NT2/D1 (cell line): Measurements from ENCODE around the gene UPB1.

Source experiments
- DNase-seq: peaks from one replicate; pipeline ENCODE4 v3.0.0-alpha.2; 2011; ENCODE audit warnings: low read depth, low spot score
- H3K27me3 ChIP-seq: 2 replicates; pipeline ENCODE4 v1.6.0; 2011; ENCODE audit warnings: mild to moderate bottlenecking; ENCODE audit not compliant: insufficient read length, insufficient read depth
- H3K36me3 ChIP-seq: 2 replicates; pipeline ENCODE4 v1.6.1; 2011; ENCODE audit warnings: mild to moderate bottlenecking, low read length, mixed read lengths; ENCODE audit not compliant: insufficient read depth, insufficient read length
- H3K4me1 ChIP-seq: 2 replicates; pipeline ENCODE4 v1.5.1; 2011; ENCODE audit not compliant: insufficient read depth, insufficient read length
- H3K4me3 ChIP-seq: 2 replicates; pipeline ENCODE4 v1.5.1; 2011; ENCODE audit warnings: low read depth; ENCODE audit not compliant: insufficient read length
- H3K9ac ChIP-seq: 2 replicates; pipeline ENCODE4 v1.6.0; 2011; ENCODE audit warnings: low read depth; ENCODE audit not compliant: insufficient read length
- H3K9me3 ChIP-seq: 2 replicates; pipeline ENCODE4 v1.5.1; 2011; ENCODE audit warnings: mild to moderate bottlenecking, low read length; ENCODE audit not compliant: insufficient read depth
- SUZ12 ChIP-seq: IDR thresholded peaks from 2 replicates; pipeline ENCODE4 v1.6.1; 2011; ENCODE audit not compliant: insufficient read length, insufficient read depth; ENCODE audit errors: extremely low read depth
- YY1 ChIP-seq: IDR thresholded peaks from 2 replicates; pipeline ENCODE4 v1.6.1; 2011; ENCODE audit not compliant: insufficient read length, insufficient read depth
- ZNF274 ChIP-seq: IDR thresholded peaks from 2 replicates; pipeline ENCODE4 v1.6.1; 2011; ENCODE audit warnings: mild to moderate bottlenecking, low read depth, low read length

The UPB1 gene

DNA sequence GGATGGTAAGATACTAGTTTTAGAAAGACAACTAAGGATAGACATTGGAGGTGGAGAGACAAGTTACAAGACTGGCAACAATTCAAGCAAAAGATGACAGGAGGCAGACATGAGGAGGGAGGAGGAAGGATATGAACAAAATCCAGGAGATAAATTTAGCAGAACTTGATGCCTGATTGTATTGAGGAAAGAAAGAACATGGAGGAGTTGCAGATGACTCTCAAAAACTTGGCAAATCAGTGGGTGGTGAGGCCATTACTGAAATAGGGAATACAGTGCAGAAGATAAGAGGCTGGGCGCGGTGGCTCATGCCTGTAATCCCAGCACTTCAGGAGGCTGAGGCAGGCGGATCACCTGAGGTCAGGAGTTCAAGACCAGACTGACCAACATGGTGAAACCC lies 2.7 kb upstream of the UPB1 start:
- Histone ChIP-seq H3K4me3 (no peak overlapping the region), H3K36me3 (no peaks in the 10 kb centered on the region), H3K4me1 (peaks cover 3% of the 10 kb centered on the region), H3K27me3 (peaks cover 52% of the 10 kb centered on the region), H3K9ac (no peak overlapping the region), H3K9me3 (no peaks in the 10 kb centered on the region)
- DNase-seq, result no peak
- no peak for TF ChIP-seq SUZ12
- TF ChIP-seq ZNF274, result no peak
- no peak for TF ChIP-seq YY1

DNA sequence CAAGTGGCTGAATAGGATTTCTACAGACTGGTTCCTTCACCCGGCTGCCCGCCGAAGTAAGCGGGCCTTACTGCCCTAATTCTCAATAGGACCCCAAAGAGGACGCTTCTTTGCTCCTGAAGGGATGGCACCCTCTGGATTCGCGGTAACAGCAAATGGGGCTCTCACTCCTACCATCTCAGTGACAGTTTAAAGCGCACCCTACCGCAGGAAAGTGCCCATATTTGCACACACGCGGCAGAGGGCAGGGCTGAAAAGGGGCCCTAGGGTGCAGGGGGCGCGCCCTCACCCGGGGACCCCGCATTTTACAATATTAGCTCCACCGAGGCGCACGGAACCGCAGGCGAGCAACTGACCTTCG lies 985 bp upstream of the UPB1 start:
- Histone ChIP-seq H3K9me3 (no peaks in the 10 kb centered on the region), H3K9ac (peak overlapping the region; percentile 76), H3K27me3 (peaks cover 62% of the 10 kb centered on the region), H3K4me1 (peaks cover 3% of the 10 kb centered on the region), H3K4me3 (peak overlapping the region; percentile 40), H3K36me3 (no peaks in the 10 kb centered on the region)
- TF ChIP-seq ZNF274, result no peak
- TF ChIP-seq YY1, result no peak
- TF ChIP-seq SUZ12, result peak; percentile 2
- DNase-seq, result no peak

DNA sequence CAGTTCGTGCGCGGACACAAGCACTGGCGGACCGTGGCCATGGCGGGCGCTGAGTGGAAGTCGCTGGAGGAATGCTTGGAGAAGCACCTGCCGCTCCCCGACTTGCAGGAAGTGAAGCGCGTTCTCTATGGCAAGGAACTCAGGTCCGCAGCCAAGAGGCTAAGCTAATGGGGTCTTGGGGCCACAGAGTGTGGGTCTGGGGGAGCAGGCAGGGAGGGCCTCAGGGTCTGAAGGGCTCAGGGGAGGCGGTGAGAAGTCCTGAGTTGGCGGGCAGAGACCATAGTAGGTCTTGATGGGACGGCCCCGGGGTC lies 188 bp downstream of the UPB1 start:
- Histone ChIP-seq H3K9ac (no peak overlapping the region), H3K27me3 (peaks cover 62% of the 10 kb centered on the region), H3K4me3 (no peak overlapping the region), H3K36me3 (no peaks in the 10 kb centered on the region), H3K9me3 (no peaks in the 10 kb centered on the region), H3K4me1 (peaks cover 3% of the 10 kb centered on the region)
- DNase-seq, result no peak
- no peak for TF ChIP-seq YY1
- TF ChIP-seq ZNF274, result no peak
- no peak for TF ChIP-seq SUZ12

DNA sequence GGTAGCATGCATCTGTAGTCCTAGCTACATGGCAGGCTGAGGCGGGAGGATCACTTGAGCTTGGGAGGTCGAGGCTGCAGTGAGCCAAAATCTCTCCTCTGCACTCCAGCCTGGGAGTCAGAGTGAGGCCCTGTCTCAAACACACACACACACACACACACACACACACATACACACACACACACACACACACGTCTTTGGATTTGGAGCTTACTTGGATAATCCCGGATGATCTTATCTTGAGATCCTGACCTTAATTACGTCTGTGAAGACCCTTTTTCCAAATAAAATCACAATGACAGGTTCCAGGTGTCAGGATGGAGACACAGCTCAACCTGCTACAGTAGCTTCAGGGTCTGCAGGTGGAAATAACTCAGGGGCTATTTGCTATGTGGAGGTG lies 1.1 kb downstream of the UPB1 start:
- no peak for DNase-seq
- Histone ChIP-seq H3K4me3 (no peak overlapping the region), H3K9ac (no peak overlapping the region), H3K36me3 (no peaks in the 10 kb centered on the region), H3K27me3 (peaks cover 62% of the 10 kb centered on the region), H3K9me3 (no peaks in the 10 kb centered on the region), H3K4me1 (peaks cover 3% of the 10 kb centered on the region)
- no peak for TF ChIP-seq ZNF274
- no peak for TF ChIP-seq SUZ12
- no peak for TF ChIP-seq YY1

DNA sequence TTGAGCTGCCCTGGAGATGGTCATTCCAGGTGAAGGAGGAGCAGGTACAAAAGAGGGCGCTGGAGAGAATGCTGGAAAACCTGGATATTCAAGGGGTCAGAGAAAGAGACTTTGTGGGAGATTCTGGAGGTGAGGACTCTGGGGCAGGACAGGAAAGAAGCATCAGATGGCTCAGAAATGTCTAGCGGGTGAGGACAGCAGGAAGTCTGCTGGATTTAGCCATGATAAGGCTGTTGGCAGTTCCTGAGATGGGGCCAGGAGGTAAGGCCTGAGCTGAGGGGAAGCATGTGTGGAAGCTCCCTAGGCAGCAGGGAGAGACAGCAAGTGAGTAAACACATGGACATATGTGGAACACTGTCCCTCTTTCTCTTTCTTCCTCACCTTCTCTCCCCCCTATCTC lies 1.5 kb downstream of the UPB1 start:
- Histone ChIP-seq H3K27me3 (peaks cover 61% of the 10 kb centered on the region), H3K4me3 (no peak overlapping the region), H3K36me3 (no peaks in the 10 kb centered on the region), H3K9me3 (no peaks in the 10 kb centered on the region), H3K4me1 (peaks cover 3% of the 10 kb centered on the region), H3K9ac (no peak overlapping the region)
- no peak for TF ChIP-seq YY1
- TF ChIP-seq SUZ12, result no peak
- TF ChIP-seq ZNF274, result no peak
- DNase-seq, result no peak

DNA sequence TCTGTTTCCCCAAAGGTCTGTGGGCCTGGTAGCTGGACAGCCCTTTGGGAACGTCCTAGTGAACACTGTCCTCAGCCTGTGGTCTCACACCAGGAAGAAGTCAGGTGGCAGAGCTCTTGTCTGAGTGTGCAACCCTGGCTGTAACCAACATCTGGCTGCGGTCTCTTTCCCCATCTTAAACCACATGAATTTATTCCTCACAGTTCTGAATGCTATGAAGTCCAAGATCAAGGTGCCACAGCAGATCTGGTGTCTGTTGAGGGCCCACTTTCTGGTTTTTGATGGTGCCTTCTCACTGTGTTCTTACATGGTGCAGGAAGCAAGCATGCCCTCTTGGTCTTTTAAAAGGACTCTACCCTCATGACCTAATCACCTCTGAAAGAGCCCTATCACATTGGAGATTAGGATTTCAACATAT lies 2.7 kb downstream of the UPB1 start:
- H3K4me1 ChIP-seq, result peaks cover 3% of the 10 kb centered on the region

DNA sequence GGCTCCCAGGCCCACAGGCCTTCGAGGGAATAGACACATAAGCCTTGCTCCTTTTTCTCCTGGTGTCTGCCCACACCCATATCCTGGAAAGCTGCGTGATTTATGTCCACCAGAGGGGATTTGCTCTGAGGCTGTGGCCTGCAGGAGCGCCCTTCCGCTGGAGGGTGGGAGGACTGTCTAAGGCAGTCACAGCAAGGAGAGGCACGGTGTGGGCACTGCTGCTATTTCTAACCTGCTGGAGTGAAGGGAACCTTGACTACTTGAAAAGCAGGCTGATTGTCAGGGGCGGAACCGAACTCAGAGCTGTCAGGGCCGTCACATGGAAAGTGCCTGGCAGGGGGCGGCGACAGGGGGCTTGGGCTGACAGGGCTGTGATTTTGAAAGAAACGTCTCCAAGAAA lies 3.7 kb downstream of the UPB1 start:
- Histone ChIP-seq H3K4me1 (peaks cover 3% of the 10 kb centered on the region), H3K9me3 (no peaks in the 10 kb centered on the region), H3K9ac (no peak overlapping the region), H3K4me3 (no peak overlapping the region), H3K36me3 (no peaks in the 10 kb centered on the region), H3K27me3 (peaks cover 45% of the 10 kb centered on the region)
- TF ChIP-seq YY1 (no peak), ZNF274 (no peak), SUZ12 (no peak)
- DNase-seq, result no peak

More for the DNA sequence above, 2.7 kb downstream of the UPB1 start:
- no peak overlapping the region for H3K4me3 ChIP-seq
- no peak for DNase-seq
- H3K27me3 ChIP-seq, result peaks cover 52% of the 10 kb centered on the region
- H3K36me3 ChIP-seq, result no peaks in the 10 kb centered on the region
- no peak overlapping the region for H3K9ac ChIP-seq
- TF ChIP-seq ZNF274 (no peak), SUZ12 (no peak), YY1 (no peak)
- H3K9me3 ChIP-seq, result no peaks in the 10 kb centered on the region

DNA sequence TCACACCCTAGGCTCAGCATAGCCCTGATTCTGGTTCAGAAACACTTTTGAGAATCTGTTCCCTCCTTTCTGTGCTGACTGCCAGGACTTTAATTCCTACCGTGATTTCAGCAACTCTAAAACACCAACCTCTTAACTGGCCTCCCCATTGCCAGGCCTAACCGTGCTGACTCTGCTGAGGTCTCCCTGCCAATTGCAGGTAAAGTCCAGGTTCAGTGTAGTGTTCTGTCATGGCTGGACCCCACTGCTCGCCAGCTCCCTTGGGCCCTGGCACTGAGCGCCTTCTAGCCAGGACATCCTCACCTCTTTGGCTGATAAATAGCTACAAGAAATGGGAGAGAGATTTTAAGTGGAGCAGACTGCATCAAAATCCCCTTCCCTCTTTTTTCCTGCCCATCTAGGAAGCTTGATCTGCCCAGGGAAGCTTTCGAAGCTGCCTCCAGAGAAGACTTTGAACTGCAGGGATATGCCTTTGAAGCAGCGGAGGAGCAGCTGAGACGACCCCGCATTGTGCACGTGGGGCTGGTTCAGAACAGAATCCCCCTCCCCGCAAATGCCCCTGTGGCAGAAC lies 4.7 kb downstream of the UPB1 start:
- H3K4me3 ChIP-seq, result no peak overlapping the region
- H3K27me3 ChIP-seq, result peaks cover 36% of the 10 kb centered on the region
- TF ChIP-seq SUZ12, result no peak
- TF ChIP-seq ZNF274, result no peak
- TF ChIP-seq YY1, result no peak
- H3K9me3 ChIP-seq, result no peaks in the 10 kb centered on the region
- no peak for DNase-seq
- no peaks in the 10 kb centered on the region for H3K36me3 ChIP-seq
- no peak overlapping the region for H3K9ac ChIP-seq
- H3K4me1 ChIP-seq, result peaks cover 3% of the 10 kb centered on the region
